GM19035 (cell line): Measurements from ENCODE around the gene NFASC.

ENCODE experiments used
- ATAC-seq: cut with Tn5 transposase; IDR thresholded peaks from one replicate; pipeline ENCODE4 v1.9.1; 2021; ENCODE audit not compliant: unreplicated experiment

Gene NFASC

GRCh38 chr1:204887846-204888245 is 17.2 kb downstream of the NFASC start:
- ATAC-seq: no peak

DNA sequence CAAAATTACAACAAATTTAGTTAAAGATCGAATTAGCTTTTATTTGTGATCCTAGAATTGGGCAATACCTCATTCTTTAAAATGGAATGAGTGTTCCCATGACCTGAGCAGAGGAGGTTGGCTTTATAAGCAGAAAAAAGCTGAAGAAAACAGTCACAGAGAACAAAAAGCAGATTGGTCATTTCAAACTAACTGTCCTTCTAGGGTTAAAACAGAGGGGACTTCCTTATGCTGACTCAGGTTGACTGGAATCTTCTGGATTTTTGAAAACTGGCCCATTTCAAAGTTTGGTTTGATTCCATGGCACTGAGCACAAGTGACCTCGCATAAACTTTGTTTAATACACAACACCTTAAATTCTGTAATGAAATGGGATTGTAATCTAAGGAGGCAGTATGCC is 17.6 kb downstream of the NFASC start:
- ATAC-seq: no peak

DNA sequence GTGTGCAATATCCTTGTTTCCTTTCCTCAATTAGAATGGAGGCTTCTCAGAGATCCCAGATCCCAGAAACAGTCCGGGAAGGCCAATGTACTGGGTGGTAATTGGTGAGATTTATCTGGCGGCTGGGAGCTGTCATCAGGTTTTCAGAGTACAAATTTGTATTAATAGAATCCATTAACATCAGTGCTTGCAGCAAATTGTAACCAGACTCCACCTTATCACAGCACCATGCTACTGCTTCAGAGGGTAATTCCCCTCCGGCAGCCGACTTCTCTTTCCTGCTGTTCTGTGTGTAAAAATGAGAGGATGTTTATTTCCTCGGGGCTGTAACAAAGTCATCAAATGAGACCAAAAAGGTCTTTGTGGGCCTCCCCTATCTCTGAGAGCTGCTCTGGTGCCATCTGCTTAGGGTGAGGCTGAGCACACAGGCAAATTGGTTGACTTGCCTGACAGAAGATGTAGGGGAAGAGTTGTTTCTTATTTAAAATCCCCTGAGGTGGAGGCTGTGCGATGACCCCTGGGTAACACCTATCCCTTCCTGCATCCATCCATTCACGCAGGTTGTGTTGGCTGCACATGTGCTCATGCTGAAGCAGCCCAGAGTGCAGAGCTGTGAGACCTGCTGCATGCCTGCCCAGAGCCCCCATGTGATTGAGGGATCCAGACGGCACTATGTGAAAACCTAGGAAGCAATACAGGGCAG is 19.2 kb downstream of the NFASC start:
- no peak for ATAC-seq

GRCh38 chr1:204891860-204892259 is 21.2 kb downstream of the NFASC start:
- no peak for ATAC-seq

GRCh38 chr1:204894031-204894430 is 23.4 kb downstream of the NFASC start:
- no peak for ATAC-seq

- no peak for ATAC-seq
Measured at GRCh38 chr1:204894606-204895005, 23.9 kb downstream of the NFASC start.

GRCh38 chr1:204896023-204896422 is 25.4 kb downstream of the NFASC start:
- ATAC-seq: no peak

GRCh38 chr1:204896787-204897469 is 26.3 kb downstream of the NFASC start:
- no peak for ATAC-seq

DNA sequence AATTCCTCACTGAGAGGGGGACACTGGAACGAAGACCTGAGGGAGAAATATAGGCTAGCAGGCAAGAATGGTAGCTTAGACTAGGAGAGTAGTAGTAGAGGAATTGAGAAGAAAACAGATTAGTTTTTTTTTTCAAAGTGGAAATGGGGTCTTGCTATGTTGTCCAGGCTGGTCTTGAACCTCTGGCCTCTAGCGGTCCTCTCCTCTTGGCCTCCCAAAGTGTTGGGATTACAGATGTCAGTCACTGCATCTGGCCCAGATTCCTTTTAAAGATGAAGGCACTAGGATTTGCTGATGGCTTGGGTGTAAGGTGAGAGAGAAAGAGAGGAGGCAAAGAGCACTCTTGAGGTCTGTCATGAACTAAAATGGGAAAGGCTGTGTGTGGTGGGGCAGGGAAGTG is 30.1 kb downstream of the NFASC start:
- ATAC-seq: no peak

DNA sequence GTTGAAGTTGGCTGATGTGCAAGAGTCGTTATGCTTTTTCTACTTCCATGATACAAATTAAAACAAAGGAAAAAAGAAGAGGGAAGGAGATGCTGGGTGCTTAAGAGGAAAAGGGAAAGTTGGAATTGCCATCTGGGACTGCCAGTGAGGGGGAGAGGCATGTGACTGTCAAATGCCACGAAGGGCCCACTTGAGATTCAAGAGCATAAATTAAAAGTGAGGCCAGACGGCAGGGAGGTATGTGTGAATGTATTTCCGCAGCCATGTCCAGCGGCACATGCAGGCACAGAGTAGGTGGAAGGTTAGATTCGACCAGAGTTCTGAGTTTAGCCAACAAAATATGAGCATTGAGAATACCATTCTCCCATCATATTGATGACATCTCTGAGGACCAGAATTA is 32.0 kb downstream of the NFASC start:
- no peak for ATAC-seq

DNA sequence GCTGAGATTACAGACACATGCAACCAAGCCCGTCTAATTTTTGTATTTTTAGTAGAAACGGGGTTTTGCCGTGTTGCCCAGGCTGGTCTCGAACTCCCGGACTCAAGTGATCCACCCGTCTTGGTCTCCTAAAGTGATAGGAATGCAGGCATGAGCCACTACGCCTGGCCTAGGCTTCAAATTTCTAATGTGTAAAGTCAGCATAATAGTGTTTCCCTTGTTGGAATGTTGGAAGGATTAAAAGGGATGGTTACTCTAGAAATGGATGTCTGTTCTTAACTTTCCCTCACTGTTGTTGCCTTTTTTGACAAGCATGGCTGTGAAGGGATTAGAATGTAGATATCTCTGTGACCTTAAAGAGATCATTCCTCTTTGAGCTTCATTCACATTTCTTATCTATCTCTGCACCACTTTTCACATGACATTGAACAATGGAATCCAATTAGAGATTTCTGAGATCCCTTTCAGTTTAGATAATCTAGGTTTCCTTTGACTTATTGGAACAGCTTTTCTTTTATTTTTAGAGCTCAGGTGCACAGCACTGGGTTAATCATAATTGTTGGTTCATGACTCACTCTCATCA is 33.7 kb downstream of the NFASC start:
- ATAC-seq: no peak

- ATAC-seq: no peak
Measured at GRCh38 chr1:204909109-204909508, 38.4 kb downstream of the NFASC start.

- ATAC-seq: no peak
Measured at GRCh38 chr1:204915861-204916495, 45.3 kb downstream of the NFASC start.

DNA sequence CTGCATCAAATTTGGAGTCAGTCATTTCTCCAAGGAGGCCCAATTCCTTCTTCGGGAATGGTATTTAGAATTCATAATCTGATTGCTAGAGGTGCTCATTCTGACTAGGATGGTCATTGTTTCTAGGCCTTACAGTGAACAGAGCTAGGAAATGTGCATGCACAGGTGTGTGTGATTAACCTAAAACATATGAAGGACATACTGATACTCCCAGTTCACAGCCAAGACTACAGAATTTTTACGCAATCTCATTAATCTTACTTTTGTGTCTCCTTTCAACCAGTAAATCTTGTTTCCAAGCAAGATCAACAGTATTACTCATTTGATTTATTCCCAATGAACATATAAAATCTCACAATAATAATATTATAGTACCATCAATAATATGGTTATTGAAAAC is 47.1 kb downstream of the NFASC start:
- no peak for ATAC-seq

GRCh38 chr1:204920511-204920910 is 49.8 kb downstream of the NFASC start:
- ATAC-seq: no peak

- ATAC-seq: no peak
Measured at GRCh38 chr1:204920967-204921366, 50.3 kb downstream of the NFASC start.

- no peak for ATAC-seq
Measured at GRCh38 chr1:204921855-204922516, 51.3 kb downstream of the NFASC start.

DNA sequence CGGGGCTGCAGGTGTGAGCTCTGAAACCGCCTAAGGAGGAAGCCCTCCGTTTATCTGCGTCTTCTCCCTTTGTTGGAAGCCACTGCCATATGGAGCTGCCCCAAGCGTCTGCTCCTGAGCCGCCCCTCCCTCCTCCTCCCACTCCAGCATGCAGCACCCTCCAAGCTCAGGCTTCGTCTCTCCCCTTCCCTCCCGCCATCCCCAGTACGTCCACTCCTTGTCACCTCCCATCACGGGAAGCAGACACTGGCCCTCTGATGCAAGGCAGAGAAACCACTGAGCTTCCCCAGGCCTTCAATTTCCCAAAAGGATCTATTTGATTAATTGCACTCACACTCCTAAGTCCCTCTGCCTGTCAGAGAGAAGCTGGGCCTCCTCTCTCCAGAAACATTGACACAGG is 52.5 kb downstream of the NFASC start:
- ATAC-seq: no peak

- no peak for ATAC-seq
Measured at GRCh38 chr1:204923626-204924012, 53.0 kb downstream of the NFASC start.

DNA sequence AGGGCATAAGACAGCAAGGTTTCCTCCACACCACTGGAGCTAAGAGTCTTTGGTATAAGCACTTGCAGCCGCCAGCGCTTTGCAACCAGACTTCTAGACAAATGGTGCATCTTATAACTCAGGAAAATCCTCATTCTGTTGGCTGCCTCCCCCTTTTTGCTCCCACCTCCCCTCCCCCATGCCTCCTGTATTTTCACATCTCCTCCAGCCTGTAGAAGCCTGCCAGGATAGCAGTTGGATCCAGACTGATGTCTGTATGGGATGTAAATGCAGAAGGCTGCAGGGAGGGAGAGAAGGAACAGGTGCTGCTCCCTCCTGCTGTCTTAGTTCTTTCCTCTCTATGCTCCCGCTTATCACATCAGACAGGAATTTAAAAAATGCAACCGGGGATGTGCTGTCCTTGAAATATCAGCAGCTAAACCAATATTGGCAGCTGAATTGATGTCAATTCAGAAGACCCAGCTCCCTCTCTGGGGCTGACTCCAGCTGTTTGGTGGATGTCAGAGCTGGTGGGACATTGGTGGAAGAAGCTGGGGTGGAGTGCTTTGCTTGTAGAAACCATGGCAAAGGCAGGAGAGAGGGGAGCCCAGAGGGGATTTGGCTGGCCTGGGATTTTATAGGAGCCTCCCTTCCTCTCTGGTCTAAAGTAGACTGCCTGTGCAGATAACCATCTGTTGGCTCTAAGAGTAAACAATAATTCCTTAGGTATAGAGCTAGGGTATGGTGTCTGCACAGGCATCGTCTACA is 53.5 kb downstream of the NFASC start:
- no peak for ATAC-seq

DNA sequence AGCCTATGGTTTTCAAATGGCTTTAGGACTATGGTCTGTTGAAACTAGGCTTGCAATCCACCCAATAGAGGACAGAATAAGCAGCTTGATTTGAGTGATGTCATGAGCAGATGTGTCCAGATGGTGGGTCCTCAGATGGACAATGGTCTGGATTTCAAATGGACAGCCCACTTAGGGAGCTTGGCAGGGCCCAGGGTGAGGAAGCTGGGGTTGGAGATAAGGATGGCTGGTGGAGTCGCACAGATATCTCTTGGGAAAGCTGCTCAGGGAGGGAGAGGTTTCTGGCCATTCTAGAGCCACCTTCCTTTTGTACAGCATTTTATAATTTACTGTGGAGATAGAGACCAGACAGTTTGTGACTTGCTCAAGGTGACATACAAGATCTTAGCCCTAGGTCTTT is 55.0 kb downstream of the NFASC start:
- no peak for ATAC-seq
